Retinal pigment epithelial cell (primary cell): ENCODE measurements around the gene YWHAQ.
A peak's percentile ranks its signal among the peaks of the same experiment; 100 is the strongest.

Experiments
- DNase-seq: peaks from one replicate; pipeline ENCODE4 v3.0.0-alpha.2; 2010; ENCODE audit warnings: low read depth
- H3K4me3 ChIP-seq: 2 replicates; pipeline ENCODE4 v1.5.1; 2011; ENCODE audit warnings: mild to moderate bottlenecking, low read length, control low read depth, moderate library complexity
- CTCF ChIP-seq: conservative IDR thresholded peaks from 2 replicates; pipeline ENCODE4 v1.5.1; 2011; ENCODE audit warnings: low read depth, low read length, control low read depth, inconsistent platforms

YWHAQ gene

GRCh38 chr2:9578467-9579235 lies 52.1 kb downstream of the YWHAQ start:
- TF ChIP-seq CTCF, result no peak
- no peak for DNase-seq
- no peak overlapping the region for H3K4me3 ChIP-seq

GRCh38 chr2:9574331-9574730 lies 56.5 kb downstream of the YWHAQ start:
- no peak for TF ChIP-seq CTCF
- no peak overlapping the region for H3K4me3 ChIP-seq
- DNase-seq, result no peak

- H3K4me3 ChIP-seq, result no peak overlapping the region
- TF ChIP-seq CTCF, result peak; percentile 27
- no peak for DNase-seq
These were observed 57.0 kb downstream of the YWHAQ start for GRCh38 chr2:9573840-9574239.

GRCh38 chr2:9573013-9573720 lies 57.6 kb downstream of the YWHAQ start:
- no peak for DNase-seq
- TF ChIP-seq CTCF, result no peak
- H3K4me3 ChIP-seq, result no peak overlapping the region

- TF ChIP-seq CTCF, result no peak
These were observed 60.4 kb downstream of the YWHAQ start for GRCh38 chr2:9570182-9571060.

GRCh38 chr2:9565436-9566153 lies 65.2 kb downstream of the YWHAQ start:
- no peak overlapping the region for H3K4me3 ChIP-seq

More at GRCh38 chr2:9570182-9571060, 60.4 kb downstream of the YWHAQ start:
- no peak for DNase-seq
- no peak overlapping the region for H3K4me3 ChIP-seq

More at GRCh38 chr2:9565436-9566153, 65.2 kb downstream of the YWHAQ start:
- DNase-seq, result peak; percentile 98
- no peak for TF ChIP-seq CTCF
